ENCODE data around the gene BNIP5. TPM values are rescaled to one million over a fixed set of nuclear protein-coding genes. Genes with fewer than 3 reads are reported as not detected.

Gene BNIP5
- total RNA-seq, 2 experiments from 2014 or later = not detected

DNA sequence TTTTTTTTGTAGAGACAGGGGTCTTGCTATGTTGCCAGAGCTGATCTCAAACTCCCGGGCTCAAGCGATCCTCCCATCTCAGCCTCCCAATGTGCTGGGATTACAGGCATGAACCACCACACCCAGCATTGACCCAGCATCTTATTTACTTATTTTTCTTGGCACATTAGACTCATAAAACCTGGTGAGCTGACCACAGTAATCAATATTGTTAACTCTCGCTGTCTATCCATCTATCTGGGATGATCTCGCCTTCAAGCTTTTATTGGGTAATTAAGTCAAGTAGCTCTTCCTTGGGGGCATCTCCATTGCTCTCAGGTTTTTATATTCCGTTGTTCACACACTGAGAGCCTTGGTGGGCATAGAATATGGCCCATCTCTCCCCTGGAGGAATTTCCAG, 49.8 kb downstream of the BNIP5 start:
- intact Hi-C loops (cut with micrococcal nuclease; ENCODE audit: unreplicated experiment) = no loop called here
- Histone ChIP-seq H3K9me2 (ENCODE audit: insufficient read depth, low read length) (no peaks in the 10 kb centered on the region), H3K79me2 (ENCODE audit: insufficient read depth, low read depth, low read length) (no peaks in the 10 kb centered on the region), H3K27ac (ENCODE audit: low read depth, low read length, poor library complexity, severe bottlenecking) (no peak overlapping the region), H4K20me1 (ENCODE audit: insufficient read depth, low read length) (no peaks in the 10 kb centered on the region), H3K4me2 (ENCODE audit: low read length) (no peak overlapping the region), H3K4me1 (ENCODE audit: insufficient read depth, low read length, poor library complexity, severe bottlenecking) (no peaks in the 10 kb centered on the region), H3K4me3 (ENCODE audit: low read depth, low read length, poor library complexity, severe bottlenecking) (no peak overlapping the region), H3K9me3 (ENCODE audit: low read length) (no peaks in the 10 kb centered on the region), H2AFZ (ENCODE audit: low read length) (no peak overlapping the region), H3K36me3 (ENCODE audit: insufficient read depth, low read length) (no peaks in the 10 kb centered on the region)
- no TSS peak for BruUV-seq (replicated peaks)
- no peak for TF ChIP-seq EZH2phosphoT487 (IDR thresholded peaks at IDR 0.05; ENCODE audit: borderline replicate concordance, low read depth, low read length)
- TF ChIP-seq, protein P1, sequence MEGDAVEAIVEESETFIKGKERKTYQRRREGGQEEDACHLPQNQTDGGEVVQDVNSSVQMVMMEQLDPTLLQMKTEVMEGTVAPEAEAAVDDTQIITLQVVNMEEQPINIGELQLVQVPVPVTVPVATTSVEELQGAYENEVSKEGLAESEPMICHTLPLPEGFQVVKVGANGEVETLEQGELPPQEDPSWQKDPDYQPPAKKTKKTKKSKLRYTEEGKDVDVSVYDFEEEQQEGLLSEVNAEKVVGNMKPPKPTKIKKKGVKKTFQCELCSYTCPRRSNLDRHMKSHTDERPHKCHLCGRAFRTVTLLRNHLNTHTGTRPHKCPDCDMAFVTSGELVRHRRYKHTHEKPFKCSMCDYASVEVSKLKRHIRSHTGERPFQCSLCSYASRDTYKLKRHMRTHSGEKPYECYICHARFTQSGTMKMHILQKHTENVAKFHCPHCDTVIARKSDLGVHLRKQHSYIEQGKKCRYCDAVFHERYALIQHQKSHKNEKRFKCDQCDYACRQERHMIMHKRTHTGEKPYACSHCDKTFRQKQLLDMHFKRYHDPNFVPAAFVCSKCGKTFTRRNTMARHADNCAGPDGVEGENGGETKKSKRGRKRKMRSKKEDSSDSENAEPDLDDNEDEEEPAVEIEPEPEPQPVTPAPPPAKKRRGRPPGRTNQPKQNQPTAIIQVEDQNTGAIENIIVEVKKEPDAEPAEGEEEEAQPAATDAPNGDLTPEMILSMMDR (conservative IDR thresholded peaks at IDR 0.05; ENCODE audit: low read length) = no peak
- ChIA-PET CTCF (ENCODE audit: unreplicated experiment) (no interaction called here), POLR2A (interaction anchor here (0.6 to 1.4 kb wide), 3 partner anchors 12 to 166 kb away, joined by 3 read pairs; no protein-coding TSS in a partner anchor)
- DNase-seq (ENCODE audit: low spot score) = no peak

DNA sequence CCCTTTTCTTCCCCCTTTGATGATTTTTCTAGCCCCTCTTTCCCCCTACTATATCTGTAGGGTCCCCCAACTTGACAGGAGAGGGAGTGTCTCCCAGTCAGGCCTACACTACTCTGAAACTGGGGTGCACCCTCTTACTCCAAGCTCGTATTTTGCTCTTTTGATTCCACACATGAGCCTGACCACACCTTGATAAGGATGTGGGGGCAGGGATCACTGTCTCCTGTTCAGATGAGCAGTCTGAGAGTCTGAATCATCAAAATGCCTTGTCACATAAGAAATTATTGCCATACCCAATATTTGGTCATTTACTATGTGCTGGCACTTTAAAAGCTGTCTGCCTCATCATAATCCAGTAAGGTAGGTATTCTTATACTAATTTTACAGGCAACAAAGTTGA, 50.9 kb downstream of the BNIP5 start:
- no peaks in the 10 kb centered on the region for H4K20me1 ChIP-seq (ENCODE audit: insufficient read depth, low read length)
- POLR2A ChIA-PET = interaction anchor here (1.4 kb wide), 1 partner anchor 11 kb away, joined by 4 read pairs; no protein-coding TSS in a partner anchor
- CTCF ChIA-PET (ENCODE audit: unreplicated experiment) = interaction anchor here (0.6 kb wide), 1 partner anchor 29 kb away, joined by 3 read pairs; no protein-coding TSS in a partner anchor
- no peaks in the 10 kb centered on the region for H3K9me3 ChIP-seq (ENCODE audit: low read length)
- no peaks in the 10 kb centered on the region for H3K36me3 ChIP-seq (ENCODE audit: insufficient read depth, low read length)
- BruUV-seq (replicated peaks) = no TSS peak
- H3K4me3 ChIP-seq (ENCODE audit: low read depth, low read length, poor library complexity, severe bottlenecking) = no peak overlapping the region
- H3K79me2 ChIP-seq (ENCODE audit: insufficient read depth, low read depth, low read length) = no peaks in the 10 kb centered on the region
- intact Hi-C loops (cut with micrococcal nuclease; ENCODE audit: unreplicated experiment) = no loop called here
- TF ChIP-seq, protein P1 (conservative IDR thresholded peaks at IDR 0.05; ENCODE audit: low read length) = no peak
- TF ChIP-seq EZH2phosphoT487 (IDR thresholded peaks at IDR 0.05; ENCODE audit: borderline replicate concordance, low read depth, low read length) = no peak
- H3K9me2 ChIP-seq (ENCODE audit: insufficient read depth, low read length) = no peaks in the 10 kb centered on the region
- no peak overlapping the region for H3K27ac ChIP-seq (ENCODE audit: low read depth, low read length, poor library complexity, severe bottlenecking)
- H3K4me2 ChIP-seq (ENCODE audit: low read length) = no peak overlapping the region
- no peak for DNase-seq (ENCODE audit: low spot score)
- no peaks in the 10 kb centered on the region for H3K4me1 ChIP-seq (ENCODE audit: insufficient read depth, low read length, poor library complexity, severe bottlenecking)
- H2AFZ ChIP-seq (ENCODE audit: low read length) = no peak overlapping the region

DNA sequence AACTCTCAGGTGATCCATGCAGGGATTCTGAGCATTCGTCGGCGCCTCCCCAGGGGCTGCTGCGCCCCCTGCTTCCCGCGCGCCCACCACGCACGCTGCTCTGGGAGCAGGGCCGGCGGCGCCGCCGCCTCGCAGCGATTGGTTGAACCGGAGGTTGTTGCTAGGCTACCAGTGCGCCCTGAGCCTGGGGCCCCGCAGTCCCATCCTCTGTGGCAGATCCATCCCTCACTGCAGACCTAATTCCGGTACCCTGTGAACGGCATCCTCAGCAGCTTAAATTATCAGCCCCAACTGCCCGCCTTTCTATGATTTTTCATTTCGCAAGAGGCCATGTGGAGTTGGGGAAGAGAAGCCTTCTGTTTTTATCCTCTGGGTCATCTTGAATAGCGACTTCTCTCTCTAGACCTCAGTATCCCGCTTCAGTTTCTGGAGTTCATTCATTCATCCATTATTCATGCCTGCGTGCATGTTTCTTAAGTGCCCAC, 51.5 kb downstream of the BNIP5 start:
- Histone ChIP-seq H3K36me3 (ENCODE audit: insufficient read depth, low read length) (no peaks in the 10 kb centered on the region), H3K27ac (ENCODE audit: low read depth, low read length, poor library complexity, severe bottlenecking) (no peak overlapping the region), H3K4me1 (ENCODE audit: insufficient read depth, low read length, poor library complexity, severe bottlenecking) (no peaks in the 10 kb centered on the region), H3K9me2 (ENCODE audit: insufficient read depth, low read length) (no peaks in the 10 kb centered on the region), H3K4me2 (ENCODE audit: low read length) (no peak overlapping the region), H3K79me2 (ENCODE audit: insufficient read depth, low read depth, low read length) (no peaks in the 10 kb centered on the region), H3K4me3 (ENCODE audit: low read depth, low read length, poor library complexity, severe bottlenecking) (no peak overlapping the region), H3K9me3 (ENCODE audit: low read length) (no peaks in the 10 kb centered on the region), H2AFZ (ENCODE audit: low read length) (no peak overlapping the region), H4K20me1 (ENCODE audit: insufficient read depth, low read length) (no peaks in the 10 kb centered on the region)
- no peak for DNase-seq (ENCODE audit: low spot score)
- BruUV-seq (replicated peaks) = no TSS peak
- no peak for TF ChIP-seq EZH2phosphoT487 (IDR thresholded peaks at IDR 0.05; ENCODE audit: borderline replicate concordance, low read depth, low read length)
- TF ChIP-seq, protein P1 (conservative IDR thresholded peaks at IDR 0.05; ENCODE audit: low read length) = no peak
- intact Hi-C loops (cut with micrococcal nuclease; ENCODE audit: unreplicated experiment) = no loop called here
- CTCF ChIA-PET (ENCODE audit: unreplicated experiment) = no interaction called here
- POLR2A ChIA-PET = interaction anchor here (1.4 kb wide), 1 partner anchor 11 kb away, joined by 4 read pairs; no protein-coding TSS in a partner anchor
